Keratinocyte (primary cell): ENCODE data around the gene BCAS3.

Source experiments
- CTCF ChIP-seq, 3 experiments: IDR thresholded peaks in 1 of 3; conservative IDR thresholded peaks in 1 of 3; optimal IDR thresholded peaks in 1 of 3; 2 replicates in 2 of 3; 3 replicates in 1 of 3; pipeline versions ENCODE3 to v1.5.1; 2011; ENCODE audit warnings: low read length in 3 of 3, mild to moderate bottlenecking in 3 of 3, moderate library complexity in 2 of 3, control low read depth in 1 of 3, inconsistent platforms in 1 of 3; ENCODE audit not compliant: insufficient read depth in 2 of 3; ENCODE audit errors: extremely low read depth in 1 of 3
- EZH2 ChIP-seq: IDR thresholded peaks from one replicate; pipeline ENCODE4 v1.6.1; 2012; ENCODE audit warnings: inconsistent platforms, mild to moderate bottlenecking, low read length, moderate library complexity

DNA sequence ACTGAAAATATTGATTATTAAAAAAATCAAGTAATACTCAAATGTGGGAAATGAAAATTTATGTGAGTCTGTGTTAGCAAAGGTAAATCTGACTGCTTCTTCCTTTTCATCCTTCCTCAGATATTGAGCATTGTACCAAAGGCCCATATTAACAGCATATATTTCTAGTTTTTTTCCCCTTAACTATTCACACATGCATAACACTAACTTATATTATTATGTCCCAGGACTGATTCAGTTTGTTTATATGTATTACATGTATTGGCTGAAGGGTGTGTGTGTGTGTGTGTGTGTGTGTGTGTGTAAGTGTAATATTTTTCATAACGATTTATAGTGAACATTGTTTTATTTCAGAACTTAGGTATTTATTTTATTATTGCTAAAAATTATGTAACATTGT, 74.2 kb downstream of the BCAS3 start:
- no peak for TF ChIP-seq CTCF (optimal IDR thresholded peaks at IDR 0.05 in 1 of 3, IDR thresholded peaks at IDR 0.05 in 1 of 3, conservative IDR thresholded peaks at IDR 0.05 in 1 of 3; ENCODE audit: extremely low read depth in 1 of 3, insufficient read depth in 2 of 3, low read length in 3 of 3)
- no peak for TF ChIP-seq EZH2
